Nephron progenitor cell (in vitro differentiated cells): ENCODE results near the gene FAM151B.
"Not testable (repeated sequence)": the region's sequence is repeated elsewhere in the genome, so short reads cannot be mapped to it uniquely, and the experiment has no call there.

Experiments
- DNase-seq: peaks from one replicate; pipeline ENCODE4 v3.0.0; 2021
- H3K27ac Mint-ChIP-seq: 2 replicates; pipeline ENCODE4 v1.8.0; 2021; ENCODE audit warnings: mild to moderate bottlenecking, moderate library complexity, mixed read lengths
- H3K27me3 Mint-ChIP-seq: 2 replicates; pipeline ENCODE4 v1.8.0; 2021; ENCODE audit warnings: mild to moderate bottlenecking, low read depth, mixed read lengths; ENCODE audit not compliant: poor library complexity
- H3K36me3 Mint-ChIP-seq: 2 replicates; pipeline ENCODE4 v1.8.0; 2021; ENCODE audit warnings: low read depth, mixed read lengths
- H3K4me1 Mint-ChIP-seq: 2 replicates; pipeline ENCODE4 v1.8.0; 2021; ENCODE audit warnings: mixed read lengths
- H3K4me3 Mint-ChIP-seq: 2 replicates; pipeline ENCODE4 v1.8.0; 2021; ENCODE audit warnings: mild to moderate bottlenecking, moderate library complexity, mixed read lengths
- H3K9me3 Mint-ChIP-seq: 2 replicates; pipeline ENCODE4 v1.8.0; 2021; ENCODE audit warnings: mild to moderate bottlenecking, moderate library complexity, mixed read lengths
- CTCF ChIP-seq: fragments of 200-600 bp; sonication (generic); IDR thresholded peaks from 2 replicates; pipeline ENCODE4 v1.5.0; 2021; ENCODE audit warnings: antibody characterized with exemption

The FAM151B gene

GRCh38 chr5:80463269-80463668, 24.6 kb upstream of the FAM151B start:
- H3K4me1 Mint-ChIP-seq, result no peaks in the 10 kb centered on the region
- no peak overlapping the region for H3K27ac Mint-ChIP-seq
- DNase-seq, result no peak
- H3K36me3 Mint-ChIP-seq, result peaks cover 96% of the 10 kb centered on the region
- H3K27me3 Mint-ChIP-seq, result no peaks in the 10 kb centered on the region
- no peak for TF ChIP-seq CTCF
- H3K9me3 Mint-ChIP-seq, result peaks cover 52% of the 10 kb centered on the region
- H3K4me3 Mint-ChIP-seq, result no peak overlapping the region

GRCh38 chr5:80466669-80467485, 21.0 kb upstream of the FAM151B start:
- Mint-ChIP-seq H3K4me1 (no peaks in the 10 kb centered on the region), H3K27me3 (peaks cover 4% of the 10 kb centered on the region), H3K9me3 (peaks cover 65% of the 10 kb centered on the region), H3K27ac (no peak overlapping the region), H3K4me3 (no peak overlapping the region), H3K36me3 (peaks cover 100% of the 10 kb centered on the region)
- no peak for DNase-seq
- TF ChIP-seq CTCF, result no peak

GRCh38 chr5:80468131-80468530, 19.8 kb upstream of the FAM151B start:
- peaks cover 56% of the 10 kb centered on the region for H3K9me3 Mint-ChIP-seq
- TF ChIP-seq CTCF, result no peak
- H3K4me1 Mint-ChIP-seq, result no peaks in the 10 kb centered on the region
- peaks cover 4% of the 10 kb centered on the region for H3K27me3 Mint-ChIP-seq
- H3K36me3 Mint-ChIP-seq, result peaks cover 100% of the 10 kb centered on the region
- DNase-seq, result no peak
- no peak overlapping the region for H3K27ac Mint-ChIP-seq
- H3K4me3 Mint-ChIP-seq, result no peak overlapping the region

GRCh38 chr5:80470631-80471030, 17.3 kb upstream of the FAM151B start:
- peaks cover 37% of the 10 kb centered on the region for H3K9me3 Mint-ChIP-seq
- DNase-seq, H3K27me3 Mint-ChIP-seq, H3K27ac Mint-ChIP-seq, H3K4me1 Mint-ChIP-seq, H3K4me3 Mint-ChIP-seq: not testable (repeated sequence)
- peaks cover 100% of the 10 kb centered on the region for H3K36me3 Mint-ChIP-seq

- TF ChIP-seq CTCF, result no peak
- Mint-ChIP-seq H3K36me3 (peaks cover 94% of the 10 kb centered on the region), H3K4me3 (no peak overlapping the region), H3K27me3 (peaks cover 4% of the 10 kb centered on the region), H3K4me1 (no peaks in the 10 kb centered on the region), H3K9me3 (peaks cover 23% of the 10 kb centered on the region), H3K27ac (no peak overlapping the region)
- DNase-seq, result no peak
Observed at GRCh38 chr5:80474929-80475328, 13.0 kb upstream of the FAM151B start.

GRCh38 chr5:80479713-80480112, 8.2 kb upstream of the FAM151B start:
- H3K36me3 Mint-ChIP-seq, result peaks cover 91% of the 10 kb centered on the region
- no peak for TF ChIP-seq CTCF
- H3K4me1 Mint-ChIP-seq, result no peaks in the 10 kb centered on the region
- no peaks in the 10 kb centered on the region for H3K27me3 Mint-ChIP-seq
- peaks cover 45% of the 10 kb centered on the region for H3K9me3 Mint-ChIP-seq
- H3K27ac Mint-ChIP-seq, result no peak overlapping the region
- no peak overlapping the region for H3K4me3 Mint-ChIP-seq
- no peak for DNase-seq
